T-helper 2 cell treated with Interferon-gamma antibody and Interleukin-4, amounts not matched to agents 5 μg/mL and 100 μg/mL, for 36 hours (primary cell): Measurements from ENCODE around the gene P2RY11.

Experiments
- DNase-seq: peaks from one replicate; pipeline ENCODE4 v3.0.0; 2021; ENCODE audit warnings: low spot score
- H3K27ac Mint-ChIP-seq: one replicate; pipeline ENCODE4 v1.8.0; 2021; ENCODE audit warnings: mild to moderate bottlenecking, mixed read lengths
- H3K27me3 Mint-ChIP-seq: one replicate; pipeline ENCODE4 v1.8.0; 2021; ENCODE audit warnings: low read depth, mixed read lengths
- H3K36me3 Mint-ChIP-seq: one replicate; pipeline ENCODE4 v1.8.0; 2021; ENCODE audit warnings: low read depth, mixed read lengths
- H3K4me1 Mint-ChIP-seq: one replicate; pipeline ENCODE4 v1.8.0; 2021; ENCODE audit warnings: low read depth, mixed read lengths
- H3K4me3 Mint-ChIP-seq: one replicate; pipeline ENCODE4 v1.8.0; 2022; ENCODE audit warnings: mild to moderate bottlenecking, moderate library complexity, mixed read lengths
- H3K9me3 Mint-ChIP-seq: one replicate; pipeline ENCODE4 v1.8.0; 2021; ENCODE audit warnings: mixed read lengths

P2RY11 gene

DNA sequence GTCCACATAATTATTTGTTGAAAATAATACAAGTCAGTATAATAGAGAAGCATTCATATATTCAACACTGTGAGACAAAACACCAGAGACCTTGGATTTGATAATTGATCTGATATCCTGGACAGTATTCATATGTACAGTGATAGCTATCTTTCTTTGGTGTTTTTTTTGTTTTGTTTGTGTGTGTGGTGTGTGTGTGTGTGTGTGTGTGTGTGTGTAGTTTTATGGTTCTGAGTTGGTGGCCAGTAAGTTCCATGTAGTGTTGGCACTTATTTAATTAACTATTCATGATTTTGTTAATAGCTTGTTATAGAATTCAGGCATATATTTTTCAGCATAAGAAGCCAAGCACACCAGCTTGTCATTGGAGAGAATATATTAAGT is 7.4 kb upstream of the P2RY11 start:
- Mint-ChIP-seq H3K4me1 (peaks cover 44% of the 10 kb centered on the region), H3K27me3 (no peaks in the 10 kb centered on the region), H3K9me3 (no peaks in the 10 kb centered on the region), H3K27ac (peak overlapping the region; percentile 100), H3K4me3 (peak overlapping the region; percentile 79), H3K36me3 (peaks cover 18% of the 10 kb centered on the region)
- DNase-seq: no peak

DNA sequence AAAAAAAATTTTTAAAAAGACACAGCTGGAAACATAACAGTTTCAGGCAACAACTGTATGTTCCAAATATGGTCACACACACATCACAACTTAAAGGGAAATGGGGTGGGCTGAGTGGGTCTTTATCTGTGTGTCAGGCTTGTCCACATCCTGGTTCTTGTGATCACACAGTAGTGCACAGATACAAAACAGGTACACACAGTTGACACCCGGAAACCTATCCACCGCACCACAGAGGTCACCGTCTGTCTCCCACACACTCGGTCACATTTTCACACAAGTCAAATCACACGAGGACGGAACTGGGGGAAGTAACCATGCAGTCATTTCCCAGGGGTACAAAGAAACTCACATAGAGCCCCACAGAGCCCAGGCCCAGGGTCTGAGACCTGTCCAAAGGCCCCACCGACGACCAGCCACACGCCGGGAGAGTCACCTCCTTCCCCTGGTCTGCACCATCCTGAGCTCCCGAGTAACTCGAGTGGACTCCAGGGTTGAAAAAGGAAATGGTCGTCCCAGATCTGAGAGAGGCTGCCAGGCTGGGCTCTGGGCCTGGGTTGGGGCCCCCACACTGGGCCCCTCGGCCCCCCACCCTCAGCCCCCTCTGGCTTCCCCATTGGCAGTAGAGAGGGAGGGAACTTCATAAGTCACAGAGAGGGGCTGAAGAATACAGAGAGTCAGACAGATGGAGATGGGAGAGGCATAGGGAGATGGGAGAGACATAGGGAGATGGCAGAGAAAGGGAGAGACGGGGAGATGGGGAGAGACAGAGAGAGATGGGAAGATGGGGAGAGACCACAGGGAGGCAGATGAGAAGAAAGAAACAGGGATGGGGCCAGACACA is 6.6 kb upstream of the P2RY11 start:
- H3K27me3 Mint-ChIP-seq: no peaks in the 10 kb centered on the region
- peak overlapping the region; percentile 79 for H3K4me3 Mint-ChIP-seq
- H3K4me1 Mint-ChIP-seq: peaks cover 40% of the 10 kb centered on the region
- peak overlapping the region; percentile 100 for H3K27ac Mint-ChIP-seq
- H3K9me3 Mint-ChIP-seq: no peaks in the 10 kb centered on the region
- H3K36me3 Mint-ChIP-seq: peaks cover 25% of the 10 kb centered on the region
- DNase-seq: peak; percentile 90

DNA sequence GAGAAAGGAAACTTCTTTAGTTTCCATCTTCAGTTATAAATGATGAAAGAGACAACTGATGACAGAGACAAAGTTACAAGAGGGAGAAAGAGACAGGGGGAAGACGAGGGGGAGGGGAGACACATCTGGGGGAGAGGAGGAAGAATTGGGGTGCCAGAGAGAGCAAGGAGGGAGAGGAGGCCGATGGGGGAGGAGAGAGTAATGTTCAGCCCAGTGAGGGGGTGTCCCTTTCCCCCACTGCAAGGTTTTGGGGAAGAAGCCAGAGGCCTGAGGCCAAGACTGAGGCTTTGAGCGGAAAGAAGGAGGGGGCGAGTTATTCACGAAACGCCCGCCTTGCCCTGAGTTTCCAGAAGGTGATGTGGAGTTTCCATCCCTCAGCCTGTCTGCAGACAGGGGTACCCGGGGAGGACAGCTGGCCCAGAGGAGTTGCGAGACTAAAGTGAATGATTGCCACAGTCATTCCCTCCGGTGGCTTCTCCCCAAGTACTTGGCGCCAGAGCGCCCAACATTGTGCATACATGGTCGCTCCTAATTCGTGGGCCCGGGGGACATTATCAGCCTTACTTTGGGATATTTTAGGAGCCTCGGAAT is 5.9 kb upstream of the P2RY11 start:
- Mint-ChIP-seq H3K4me3 (peak overlapping the region; percentile 79), H3K4me1 (peaks cover 38% of the 10 kb centered on the region), H3K27ac (peak overlapping the region; percentile 100), H3K9me3 (no peaks in the 10 kb centered on the region), H3K27me3 (no peaks in the 10 kb centered on the region), H3K36me3 (peaks cover 28% of the 10 kb centered on the region)
- peak; percentile 90 for DNase-seq

DNA sequence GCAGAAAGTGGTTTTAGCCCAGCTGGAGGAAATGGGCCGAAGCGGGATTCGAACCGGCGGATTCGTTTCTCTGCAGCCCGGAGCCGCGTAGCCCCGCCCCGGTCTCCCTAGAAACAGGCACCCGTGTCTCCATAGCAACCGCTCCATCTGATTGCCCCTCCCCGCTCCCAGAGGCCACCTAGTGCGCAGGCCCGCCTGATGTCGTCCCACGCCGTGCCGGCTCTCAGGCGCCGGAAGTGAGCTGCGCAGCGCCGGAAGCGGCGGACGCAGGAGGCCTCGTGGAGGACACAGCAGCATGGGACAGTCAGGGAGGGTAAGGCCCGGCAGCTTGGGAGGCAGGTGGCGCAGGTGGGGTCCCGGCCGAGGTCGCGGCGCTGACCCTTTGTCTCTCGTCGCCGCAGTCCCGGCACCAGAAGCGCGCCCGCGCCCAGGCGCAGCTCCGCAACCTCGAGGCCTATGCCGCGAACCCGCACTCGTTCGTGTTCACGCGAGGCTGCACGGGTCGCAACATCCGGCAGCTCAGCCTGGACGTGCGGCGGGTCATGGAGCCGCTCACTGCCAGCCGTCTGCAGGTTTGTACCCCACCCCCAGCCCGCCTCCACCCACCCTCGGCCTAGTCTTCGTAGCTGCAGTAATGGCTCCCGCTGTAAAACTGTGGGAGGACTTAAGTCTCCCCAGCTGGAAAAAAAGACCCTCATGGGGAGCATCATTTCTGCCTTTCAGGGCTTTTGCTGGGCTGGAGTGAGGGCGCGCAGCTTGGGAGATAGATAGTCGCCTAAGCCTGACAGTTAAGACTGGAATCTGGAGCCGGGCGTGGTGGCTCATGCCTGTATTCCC is 5.2 kb upstream of the P2RY11 start, which contains the start of gene PPAN:
Gene PPAN, plus strand, starts transcription at position 263 of the 837 bp plus-strand sequence. Its CDS starts 33 bp downstream, at position 296.
- no peaks in the 10 kb centered on the region for H3K27me3 Mint-ChIP-seq
- peak; percentile 97 for DNase-seq
- peak within 1 kb of the TSS; percentile 100 for H3K27ac Mint-ChIP-seq
- peak within 1 kb of the TSS; percentile 79 for H3K4me3 Mint-ChIP-seq
- peaks cover 32% of the 10 kb centered on the region for H3K36me3 Mint-ChIP-seq
- H3K4me1 Mint-ChIP-seq: peaks cover 41% of the 10 kb centered on the region
- H3K9me3 Mint-ChIP-seq: no peaks in the 10 kb centered on the region

DNA sequence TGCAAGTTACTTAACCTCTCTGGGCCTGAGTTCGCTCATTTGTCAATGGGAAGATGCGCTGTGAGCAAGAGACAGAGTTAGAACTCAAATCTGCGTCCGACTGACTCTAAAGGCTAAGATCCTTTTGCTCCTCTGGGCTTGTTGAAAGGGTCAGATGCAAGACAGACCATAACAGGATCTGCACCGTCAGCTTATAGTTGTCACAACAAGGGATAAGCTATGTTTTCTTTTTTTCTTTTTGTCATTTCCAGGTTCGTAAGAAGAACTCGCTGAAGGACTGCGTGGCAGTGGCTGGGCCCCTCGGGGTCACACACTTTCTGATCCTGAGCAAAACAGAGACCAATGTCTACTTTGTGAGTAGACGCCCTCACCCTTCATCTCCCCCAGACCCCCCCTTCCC is 4.2 kb upstream of the P2RY11 start:
- peak overlapping the region; percentile 79 for H3K4me3 Mint-ChIP-seq
- H3K27me3 Mint-ChIP-seq: no peaks in the 10 kb centered on the region
- H3K9me3 Mint-ChIP-seq: no peaks in the 10 kb centered on the region
- no peak for DNase-seq
- peak overlapping the region; percentile 100 for H3K27ac Mint-ChIP-seq
- H3K4me1 Mint-ChIP-seq: peaks cover 44% of the 10 kb centered on the region
- peaks cover 35% of the 10 kb centered on the region for H3K36me3 Mint-ChIP-seq

DNA sequence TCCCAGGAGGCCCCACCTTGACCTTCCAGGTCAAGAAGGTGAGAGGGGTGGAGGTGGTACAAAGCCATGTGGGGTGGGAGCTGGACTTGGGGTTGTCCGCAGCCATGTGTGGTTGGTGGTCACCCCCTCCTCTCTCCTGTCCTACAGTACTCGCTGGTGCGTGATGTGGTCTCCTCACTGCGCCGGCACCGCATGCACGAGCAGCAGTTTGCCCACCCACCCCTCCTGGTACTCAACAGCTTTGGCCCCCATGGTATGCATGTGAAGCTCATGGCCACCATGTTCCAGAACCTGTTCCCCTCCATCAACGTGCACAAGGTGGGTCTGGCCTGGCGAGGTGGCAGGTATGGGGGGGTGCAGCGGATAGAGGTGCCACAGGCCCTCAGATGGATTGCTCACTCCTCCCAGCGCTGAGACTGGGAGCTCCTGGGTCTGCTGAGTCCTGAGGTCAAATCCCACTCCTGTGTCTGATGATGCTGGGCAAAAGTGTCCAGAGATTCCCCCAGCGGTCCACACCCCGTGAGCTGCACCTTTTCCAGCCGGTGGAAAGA is 3.6 kb upstream of the P2RY11 start:
- peak overlapping the region; percentile 60 for H3K27ac Mint-ChIP-seq
- no peak for DNase-seq

DNA sequence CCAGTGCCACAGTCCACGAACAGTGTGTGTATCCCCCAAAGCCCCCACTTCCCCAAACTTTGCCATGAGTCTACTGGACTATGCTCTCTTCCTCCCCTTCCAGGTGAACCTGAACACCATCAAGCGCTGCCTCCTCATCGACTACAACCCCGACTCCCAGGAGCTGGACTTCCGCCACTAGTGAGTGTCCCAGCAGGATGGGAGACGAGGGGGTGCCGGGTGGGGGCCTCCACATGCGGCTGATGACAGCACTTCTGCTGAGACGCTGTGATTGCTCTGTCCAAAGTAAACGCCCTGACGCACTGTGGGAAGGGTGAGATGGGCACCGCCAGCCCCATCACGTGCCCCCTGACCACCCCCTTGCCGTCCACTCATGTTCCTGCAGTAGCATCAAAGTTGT is 2.0 kb upstream of the P2RY11 start:
- Mint-ChIP-seq H3K4me1 (peaks cover 41% of the 10 kb centered on the region), H3K36me3 (peaks cover 42% of the 10 kb centered on the region), H3K9me3 (no peaks in the 10 kb centered on the region), H3K27me3 (no peaks in the 10 kb centered on the region), H3K27ac (no peak overlapping the region), H3K4me3 (no peak overlapping the region)
- DNase-seq: no peak

More for the DNA sequence above, 3.6 kb upstream of the P2RY11 start:
- Mint-ChIP-seq H3K27me3 (no peaks in the 10 kb centered on the region), H3K4me3 (peak overlapping the region; percentile 79), H3K4me1 (peaks cover 47% of the 10 kb centered on the region), H3K36me3 (peaks cover 39% of the 10 kb centered on the region), H3K9me3 (no peaks in the 10 kb centered on the region)

DNA sequence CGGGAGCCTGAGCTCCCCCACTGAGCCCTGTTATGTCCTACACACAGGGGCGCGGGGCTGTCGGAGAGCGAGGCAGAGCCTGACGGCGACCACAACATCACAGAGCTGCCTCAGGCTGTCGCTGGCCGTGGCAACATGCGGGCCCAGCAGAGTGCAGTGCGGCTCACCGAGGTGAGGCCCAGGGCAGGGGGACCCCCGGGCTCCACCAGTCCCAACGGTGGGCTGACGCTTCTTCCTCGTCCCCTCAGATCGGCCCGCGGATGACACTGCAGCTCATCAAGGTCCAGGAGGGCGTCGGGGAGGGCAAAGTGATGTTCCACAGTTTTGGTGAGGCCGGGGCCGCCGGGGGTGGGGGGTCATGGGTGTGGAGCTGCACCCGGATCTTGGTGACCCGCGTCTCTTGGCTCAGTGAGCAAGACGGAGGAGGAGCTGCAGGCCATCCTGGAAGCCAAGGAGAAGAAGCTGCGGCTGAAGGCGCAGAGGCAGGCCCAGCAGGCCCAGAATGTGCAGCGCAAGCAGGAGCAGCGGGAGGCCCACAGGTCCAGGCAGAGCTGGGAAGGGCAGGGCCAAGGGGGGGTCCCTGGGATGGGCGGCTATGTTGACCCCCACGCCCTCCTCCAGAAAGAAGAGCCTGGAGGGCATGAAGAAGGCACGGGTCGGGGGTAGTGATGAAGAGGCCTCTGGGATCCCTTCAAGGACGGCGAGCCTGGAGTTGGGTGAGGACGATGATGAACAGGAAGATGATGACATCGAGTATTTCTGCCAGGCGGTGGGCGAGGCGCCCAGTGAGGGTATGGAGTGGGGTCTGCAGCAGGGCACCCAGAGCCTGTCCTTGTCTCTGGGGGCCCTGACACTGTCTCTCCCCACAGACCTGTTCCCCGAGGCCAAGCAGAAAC is 1.2 kb upstream of the P2RY11 start:
- Mint-ChIP-seq H3K4me1 (peaks cover 34% of the 10 kb centered on the region), H3K9me3 (no peaks in the 10 kb centered on the region), H3K27ac (peak overlapping the region; percentile 68), H3K4me3 (peak overlapping the region; percentile 54), H3K36me3 (peaks cover 47% of the 10 kb centered on the region), H3K27me3 (no peaks in the 10 kb centered on the region)
- no peak for DNase-seq

DNA sequence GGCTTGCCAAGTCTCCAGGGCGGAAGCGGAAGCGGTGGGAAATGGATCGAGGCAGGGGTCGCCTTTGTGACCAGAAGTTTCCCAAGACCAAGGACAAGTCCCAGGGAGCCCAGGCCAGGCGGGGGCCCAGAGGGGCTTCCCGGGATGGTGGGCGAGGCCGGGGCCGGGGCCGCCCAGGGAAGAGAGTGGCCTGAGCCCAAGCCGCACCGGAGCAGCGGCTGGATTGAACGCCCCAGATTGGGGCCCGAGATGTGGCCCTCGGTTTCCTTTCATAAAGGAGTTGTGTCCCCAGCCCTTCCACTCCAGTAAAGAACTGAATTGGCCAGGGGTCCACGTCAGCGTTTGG is 548 bp upstream of the P2RY11 start:
- no peak for DNase-seq
- no peaks in the 10 kb centered on the region for H3K9me3 Mint-ChIP-seq
- peaks cover 28% of the 10 kb centered on the region for H3K4me1 Mint-ChIP-seq
- H3K4me3 Mint-ChIP-seq: peak overlapping the region; percentile 54
- H3K27me3 Mint-ChIP-seq: no peaks in the 10 kb centered on the region
- peaks cover 50% of the 10 kb centered on the region for H3K36me3 Mint-ChIP-seq
- peak overlapping the region; percentile 68 for H3K27ac Mint-ChIP-seq

DNA sequence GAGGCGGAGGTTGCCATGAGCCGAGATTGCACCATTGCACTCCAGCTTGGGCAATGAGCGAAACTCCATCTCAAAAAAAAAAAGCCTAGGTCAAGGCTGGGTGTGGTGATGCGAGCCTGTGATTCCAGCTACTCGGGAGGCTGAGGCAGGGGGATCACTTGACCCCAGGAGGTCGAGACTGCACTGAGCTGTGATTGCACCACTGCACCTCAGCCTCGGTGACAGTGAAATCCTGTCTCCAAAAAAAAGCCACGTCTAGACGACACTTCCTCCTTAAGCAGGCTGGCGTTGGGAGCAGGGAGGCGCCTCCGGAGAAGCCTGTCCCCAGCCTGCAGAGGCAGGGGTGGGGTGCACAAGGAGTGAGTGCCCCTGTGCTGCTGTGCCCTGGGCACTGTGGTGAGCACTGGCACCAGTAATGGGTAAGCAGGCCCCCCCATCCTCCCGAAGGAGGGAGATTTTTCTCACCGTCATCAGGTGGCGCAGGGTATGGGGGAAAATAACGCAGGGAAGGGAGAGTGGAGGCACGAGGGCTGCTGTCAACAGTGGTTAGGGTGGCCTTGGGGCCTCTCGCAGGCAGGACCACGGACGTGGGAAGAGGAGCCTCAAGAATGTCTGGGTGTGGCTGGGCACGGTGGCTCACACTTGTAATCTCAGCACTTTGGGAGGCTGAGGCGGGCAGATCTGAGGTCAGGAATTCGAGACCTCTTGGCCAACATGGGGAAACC is 706 bp downstream of the P2RY11 start:
- peak; percentile 73 for DNase-seq
- H3K36me3 Mint-ChIP-seq: peaks cover 54% of the 10 kb centered on the region
- H3K4me1 Mint-ChIP-seq: peaks cover 25% of the 10 kb centered on the region
- no peaks in the 10 kb centered on the region for H3K27me3 Mint-ChIP-seq
- H3K27ac Mint-ChIP-seq: peak overlapping the region; percentile 86
- peak overlapping the region; percentile 52 for H3K4me3 Mint-ChIP-seq
- H3K9me3 Mint-ChIP-seq: no peaks in the 10 kb centered on the region

DNA sequence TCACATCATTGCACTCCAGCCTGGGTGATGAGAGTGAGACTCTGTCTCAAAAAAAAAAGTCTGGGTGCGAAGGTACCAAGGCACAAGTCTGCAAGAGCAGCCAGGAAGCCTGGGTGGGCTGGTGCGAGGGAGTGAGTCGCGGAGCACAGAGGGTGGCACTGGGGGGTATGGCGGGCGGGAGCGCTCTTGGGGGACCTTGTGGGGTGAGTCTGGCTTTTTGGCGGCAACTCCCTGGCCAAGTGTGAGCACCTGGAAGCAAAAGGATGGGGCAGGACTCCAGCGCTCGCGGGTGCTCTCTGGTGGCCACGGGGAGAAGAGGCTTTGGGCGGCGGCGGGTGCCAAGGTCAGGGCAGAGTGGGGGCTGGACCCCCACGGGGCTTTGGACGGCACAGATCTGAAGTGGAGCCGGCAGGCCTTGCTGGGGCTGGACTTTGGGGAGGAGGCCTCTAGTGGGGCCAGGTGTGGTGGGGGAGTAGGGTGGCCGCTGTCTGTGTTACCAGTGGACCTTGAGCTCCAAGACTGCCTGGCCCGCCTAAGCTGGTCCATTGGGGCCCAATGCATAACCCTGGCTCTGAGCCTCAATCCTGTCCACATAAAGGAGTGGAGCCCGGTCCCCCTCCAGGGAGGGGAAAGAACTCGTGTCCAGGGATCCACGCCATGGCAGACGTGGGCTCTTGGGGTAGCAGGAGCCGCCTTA is 1.6 kb downstream of the P2RY11 start:
- peak overlapping the region; percentile 52 for H3K4me3 Mint-ChIP-seq
- peak; percentile 61 for DNase-seq
- peaks cover 22% of the 10 kb centered on the region for H3K4me1 Mint-ChIP-seq
- H3K27me3 Mint-ChIP-seq: no peaks in the 10 kb centered on the region
- peak overlapping the region; percentile 86 for H3K27ac Mint-ChIP-seq
- peaks cover 53% of the 10 kb centered on the region for H3K36me3 Mint-ChIP-seq
- H3K9me3 Mint-ChIP-seq: no peaks in the 10 kb centered on the region

DNA sequence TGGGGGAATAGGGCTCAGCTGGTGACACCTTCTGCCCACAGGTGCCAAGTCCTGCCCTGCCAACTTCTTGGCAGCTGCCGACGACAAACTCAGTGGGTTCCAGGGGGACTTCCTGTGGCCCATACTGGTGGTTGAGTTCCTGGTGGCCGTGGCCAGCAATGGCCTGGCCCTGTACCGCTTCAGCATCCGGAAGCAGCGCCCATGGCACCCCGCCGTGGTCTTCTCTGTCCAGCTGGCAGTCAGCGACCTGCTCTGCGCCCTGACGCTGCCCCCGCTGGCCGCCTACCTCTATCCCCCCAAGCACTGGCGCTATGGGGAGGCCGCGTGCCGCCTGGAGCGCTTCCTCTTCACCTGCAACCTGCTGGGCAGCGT is 2.1 kb downstream of the P2RY11 start:
- H3K4me1 Mint-ChIP-seq: peaks cover 22% of the 10 kb centered on the region
- DNase-seq: no peak

More for the DNA sequence above, 2.1 kb downstream of the P2RY11 start:
- H3K9me3 Mint-ChIP-seq: no peaks in the 10 kb centered on the region
- no peak overlapping the region for H3K4me3 Mint-ChIP-seq
- no peak overlapping the region for H3K27ac Mint-ChIP-seq
- H3K27me3 Mint-ChIP-seq: no peaks in the 10 kb centered on the region
- H3K36me3 Mint-ChIP-seq: peaks cover 54% of the 10 kb centered on the region
